HT1080 (cell line): ENCODE results near the gene OTOGL. TPM values are rescaled to one million over a fixed set of nuclear protein-coding genes. Genes with fewer than 3 reads are reported as not detected.

Experiments
- DNase-seq: peaks from one replicate; pipeline ENCODE4 v3.0.0-alpha.2; 2015; ENCODE audit warnings: low read depth
- total RNA-seq: library from RNA; depleted of rRNA; stranded (reverse); fragments of >200 nt; shearing (Covaris generic); gene quantifications from 2 replicates; pipeline ENCODE4 v1.2.3, GENCODE V29; 2014

Gene OTOGL
- total RNA-seq, 1 experiment from 2014 or later, result 0.02 TPM

GRCh38 chr12:80356097-80356496, 256.8 kb downstream of the OTOGL start:
- DNase-seq, result peak; percentile 26

DNA sequence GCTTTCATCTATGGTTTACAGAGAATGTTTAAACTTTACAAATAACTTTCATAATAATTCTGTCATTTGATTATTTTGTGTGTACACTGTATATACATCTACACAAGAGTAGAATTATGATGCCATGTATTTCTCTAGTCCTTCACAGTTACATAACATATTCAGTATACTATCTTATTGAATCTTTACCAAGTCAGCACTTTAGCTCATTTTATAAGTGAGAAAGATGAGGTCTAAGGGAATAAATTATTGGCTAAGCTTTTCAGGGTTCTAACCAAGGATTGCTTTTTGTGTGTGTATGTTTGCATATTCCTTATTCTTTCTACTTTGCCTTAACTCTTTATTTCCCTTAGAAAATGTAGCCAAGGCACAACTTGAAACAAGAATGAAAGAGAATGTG, 260.4 kb downstream of the OTOGL start:
- no peak for DNase-seq

DNA sequence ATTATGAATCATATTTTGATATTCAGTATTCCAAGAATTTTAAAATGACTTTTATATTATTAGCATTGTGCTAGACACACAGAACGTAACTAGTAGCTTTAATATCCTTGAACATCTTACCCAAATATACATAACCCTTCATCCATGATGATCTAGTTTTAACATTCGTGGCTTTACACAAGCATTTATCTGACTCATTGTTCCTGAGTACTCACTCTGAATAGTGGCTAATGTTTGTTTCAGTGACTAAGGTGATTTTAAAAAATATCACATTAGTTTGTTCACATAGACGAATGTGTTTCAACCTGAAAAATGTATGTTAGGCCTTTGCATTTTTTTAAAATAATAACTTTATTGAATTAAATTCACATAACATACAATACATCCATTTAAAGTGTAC, 264.7 kb downstream of the OTOGL start:
- peak; percentile 20 for DNase-seq

GRCh38 chr12:80373666-80374065, 274.3 kb downstream of the OTOGL start:
- DNase-seq, result no peak

DNA sequence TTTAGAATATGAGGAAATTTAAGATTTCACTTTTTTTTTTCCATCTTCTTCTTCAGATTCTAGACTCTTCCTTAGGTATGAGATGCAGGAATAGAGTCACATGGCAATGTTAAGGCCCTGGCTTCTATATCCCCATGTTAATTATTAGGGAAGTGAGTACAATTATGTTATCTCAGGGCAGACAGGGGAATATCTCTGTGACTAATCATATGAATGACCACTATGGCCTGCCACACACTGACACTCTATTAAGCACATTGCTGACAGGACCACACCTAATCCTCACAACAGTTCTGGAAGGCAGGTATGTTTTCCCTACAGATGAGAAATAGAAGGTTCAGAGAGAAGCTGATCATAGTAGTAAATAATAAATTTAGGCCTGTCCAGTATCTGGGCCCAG, 275.3 kb downstream of the OTOGL start:
- no peak for DNase-seq

GRCh38 chr12:80377140-80377794, 277.9 kb downstream of the OTOGL start:
- DNase-seq, result no peak

- no peak for DNase-seq
Measured at GRCh38 chr12:80381121-80381520, 281.8 kb downstream of the OTOGL start.

- DNase-seq, result no peak
Measured at GRCh38 chr12:80382254-80382653, 282.9 kb downstream of the OTOGL start.

DNA sequence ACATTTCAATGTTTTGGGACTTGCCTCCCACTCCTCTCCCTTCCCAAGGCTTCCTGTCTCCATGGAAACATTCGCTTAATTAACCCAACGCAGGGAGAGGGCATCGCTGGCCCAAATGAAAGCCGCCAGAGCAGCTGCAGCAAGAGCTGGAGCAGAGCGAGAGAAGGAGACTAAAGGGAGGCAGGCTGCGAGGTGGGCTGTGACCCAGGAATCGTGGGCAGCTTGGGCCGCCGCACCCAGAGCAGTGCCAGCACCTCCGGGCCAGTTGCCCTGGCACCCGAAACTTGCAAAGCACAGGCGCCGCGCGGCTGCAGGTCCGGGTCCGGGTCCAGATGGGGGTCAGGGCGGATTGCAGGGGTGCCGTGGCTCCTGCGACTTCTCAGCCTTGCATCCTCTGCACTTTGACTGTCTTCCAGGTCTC, 301.2 kb downstream of the OTOGL start:
- DNase-seq, result no peak

DNA sequence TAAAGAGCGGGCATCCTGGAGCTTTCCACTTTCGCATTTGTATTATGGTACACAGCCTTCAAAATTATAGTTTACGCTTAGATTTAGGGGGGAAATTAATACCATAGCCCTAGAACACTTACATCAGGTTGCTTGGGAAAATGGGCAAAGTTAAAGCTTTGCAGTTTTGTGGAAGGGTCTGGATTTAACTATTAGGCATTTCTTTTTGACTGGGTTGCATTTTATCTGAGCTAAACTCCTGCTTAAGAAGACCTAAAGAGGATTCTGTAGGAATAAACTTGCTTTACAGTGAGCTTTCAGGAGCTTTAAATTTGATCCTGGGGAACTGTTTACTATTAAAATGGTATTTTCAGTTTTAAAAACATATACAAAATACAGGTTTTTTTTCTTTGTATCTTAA, 301.9 kb downstream of the OTOGL start:
- DNase-seq, result no peak

DNA sequence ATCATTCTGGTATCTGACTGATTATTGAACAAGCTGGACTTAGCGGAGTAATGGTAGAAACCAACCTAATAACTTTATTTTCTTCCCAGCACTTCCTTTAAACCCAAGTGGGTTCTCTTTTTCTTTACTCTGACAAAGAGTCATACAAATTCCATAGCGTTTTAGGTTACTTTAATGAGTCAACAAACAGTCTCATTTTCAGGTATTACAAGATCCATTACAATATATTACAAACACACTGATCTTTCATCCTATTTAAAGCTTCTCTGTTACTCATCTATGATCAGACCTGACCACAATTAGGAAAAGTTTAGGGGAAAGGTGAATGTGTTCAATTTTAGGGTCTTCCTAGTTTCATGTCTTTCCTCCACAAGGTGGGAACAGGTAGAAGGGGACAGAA, 305.3 kb downstream of the OTOGL start:
- no peak for DNase-seq

DNA sequence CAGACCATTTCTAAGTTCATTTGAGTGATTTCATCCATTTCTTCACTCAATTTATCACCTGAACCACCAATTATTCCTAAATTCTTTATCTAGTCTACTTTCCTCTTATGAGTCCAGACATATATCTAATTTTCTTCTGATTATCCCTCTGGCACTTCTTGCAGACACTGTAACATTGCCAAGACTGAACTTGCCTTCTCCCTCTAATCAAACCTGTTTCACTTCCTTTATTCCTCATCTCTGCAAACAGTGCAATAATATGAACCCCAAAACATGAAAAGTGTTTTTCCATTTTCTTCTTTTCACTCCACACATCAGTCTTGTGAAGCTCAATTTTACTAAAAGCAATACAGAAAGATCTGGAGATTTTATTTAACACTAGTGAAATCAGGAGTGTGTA, 306.9 kb downstream of the OTOGL start:
- DNase-seq, result no peak

GRCh38 chr12:80411787-80412186, 312.4 kb downstream of the OTOGL start:
- no peak for DNase-seq

DNA sequence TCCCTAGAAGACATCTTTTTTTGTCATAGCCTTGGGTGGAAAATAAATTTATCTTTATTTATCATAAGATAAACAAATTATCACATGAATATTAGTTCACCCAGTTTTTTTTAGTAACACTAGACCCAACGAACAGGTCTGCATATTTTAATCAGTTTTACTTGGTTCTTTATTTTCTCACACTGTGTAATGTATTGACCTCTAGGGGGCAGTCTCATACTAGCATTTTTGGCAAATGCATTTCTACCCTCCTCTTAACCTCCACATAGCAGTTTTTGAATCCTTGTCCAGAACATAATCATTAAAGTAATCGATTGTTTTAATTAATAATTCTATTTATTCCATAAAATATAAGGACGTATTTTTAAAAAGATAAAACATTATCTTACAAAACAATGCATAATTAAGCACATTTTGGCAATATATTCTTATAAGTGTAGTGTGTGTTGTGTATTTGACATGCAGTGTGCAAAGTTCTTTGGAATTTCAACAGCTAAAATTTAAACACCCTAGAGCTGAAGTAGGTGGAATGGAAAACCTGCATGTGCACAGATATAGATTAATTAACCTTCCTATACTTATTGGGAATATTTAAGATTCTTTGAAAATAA, 313.1 kb downstream of the OTOGL start:
- DNase-seq, result peak; percentile 46

DNA sequence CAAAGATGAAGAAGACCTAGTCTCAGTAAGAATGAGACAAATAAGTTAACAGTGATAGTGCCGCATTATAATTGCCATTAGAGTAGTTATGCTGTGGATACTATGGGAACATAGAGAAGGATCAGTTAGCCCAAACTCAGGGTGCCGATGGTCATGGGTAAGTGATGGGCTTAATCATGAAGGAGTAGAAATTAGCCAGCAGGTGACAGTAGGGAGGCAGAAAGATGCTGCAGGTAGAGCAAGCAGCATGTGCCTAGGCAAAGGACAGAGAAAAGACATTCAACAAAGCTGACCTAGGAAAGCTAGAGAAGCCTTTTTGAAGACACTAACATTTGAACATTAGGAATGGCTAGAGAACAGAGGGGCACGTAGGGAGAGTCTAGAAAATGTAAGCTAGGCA, 314.1 kb downstream of the OTOGL start:
- no peak for DNase-seq

- no peak for DNase-seq
Measured at GRCh38 chr12:80415466-80415865, 316.1 kb downstream of the OTOGL start.

GRCh38 chr12:80419644-80420043, 320.3 kb downstream of the OTOGL start:
- no peak for DNase-seq

GRCh38 chr12:80420075-80420474, 320.7 kb downstream of the OTOGL start:
- DNase-seq, result no peak

GRCh38 chr12:80422550-80422949, 323.2 kb downstream of the OTOGL start:
- no peak for DNase-seq
